Activated gamma-delta T cell (primary cell): ENCODE data around the gene LGR6.

ENCODE experiments used
- DNase-seq: peaks from one replicate; lab custom pipeline; 2025; lab: John Stamatoyannopoulos, UW

The LGR6 gene

GRCh38 chr1:202289009-202289408, 95.4 kb downstream of the LGR6 start:
- no peak for DNase-seq

DNA sequence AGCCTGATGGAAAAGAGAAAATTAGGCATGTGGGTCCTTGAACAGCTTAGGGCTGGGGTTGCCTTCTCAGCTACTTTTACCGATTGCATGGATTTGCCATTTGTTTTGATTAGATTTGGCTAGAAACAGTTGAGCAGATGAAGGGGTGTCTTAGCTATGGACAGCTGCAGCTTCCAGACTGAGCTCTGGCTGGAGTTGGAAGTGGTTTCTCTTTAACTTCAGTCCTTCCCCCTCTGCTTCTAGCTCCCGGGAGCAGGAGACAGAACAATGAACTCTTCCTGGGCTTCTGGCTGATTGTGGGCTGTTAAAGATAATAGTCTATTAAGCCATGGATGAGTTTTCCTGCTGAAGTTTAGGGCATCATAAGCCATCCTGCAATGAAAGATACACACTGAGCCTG, 97.4 kb downstream of the LGR6 start:
- no peak for DNase-seq

- no peak for DNase-seq
Measured at GRCh38 chr1:202291961-202292712, 98.5 kb downstream of the LGR6 start.

DNA sequence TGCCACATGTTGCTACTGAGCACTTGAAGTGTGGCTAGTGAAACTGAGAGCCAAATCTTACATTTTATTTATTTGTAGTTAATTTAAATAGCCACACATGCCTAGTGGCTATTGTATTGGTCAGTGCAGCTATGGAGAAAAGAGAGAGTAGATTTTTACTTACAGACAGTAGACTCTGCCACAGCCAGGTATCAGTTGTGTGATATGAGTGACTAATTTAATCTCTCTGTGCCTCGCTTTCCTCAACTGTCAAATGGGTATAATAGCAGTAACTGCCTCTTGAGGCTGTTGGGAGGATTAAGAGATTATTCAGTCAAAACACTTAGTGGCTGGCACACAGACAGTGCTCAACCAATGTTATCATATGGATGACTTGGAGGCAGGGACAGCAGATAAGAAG, 99.2 kb downstream of the LGR6 start:
- no peak for DNase-seq

GRCh38 chr1:202293569-202293968, 100.0 kb downstream of the LGR6 start:
- no peak for DNase-seq

DNA sequence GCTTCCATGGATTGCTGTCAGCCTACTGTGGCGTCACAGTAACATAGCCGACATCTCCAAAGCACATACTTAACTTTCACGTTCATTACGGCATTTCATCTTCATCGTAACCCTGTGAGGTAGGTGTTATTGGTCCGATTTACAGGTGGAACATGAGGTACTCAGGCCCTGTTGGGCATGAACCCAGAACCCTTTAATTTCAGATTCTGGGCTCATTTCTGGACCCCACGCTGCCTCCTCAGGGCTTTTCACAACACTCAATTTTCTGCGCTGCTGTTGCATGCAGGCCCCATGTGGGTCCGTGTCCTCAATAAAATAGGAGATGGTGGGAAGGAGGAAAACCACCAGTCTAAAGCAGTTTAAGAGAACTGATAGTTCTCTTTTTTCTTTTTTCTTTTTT, 108.6 kb downstream of the LGR6 start:
- DNase-seq, result no peak

DNA sequence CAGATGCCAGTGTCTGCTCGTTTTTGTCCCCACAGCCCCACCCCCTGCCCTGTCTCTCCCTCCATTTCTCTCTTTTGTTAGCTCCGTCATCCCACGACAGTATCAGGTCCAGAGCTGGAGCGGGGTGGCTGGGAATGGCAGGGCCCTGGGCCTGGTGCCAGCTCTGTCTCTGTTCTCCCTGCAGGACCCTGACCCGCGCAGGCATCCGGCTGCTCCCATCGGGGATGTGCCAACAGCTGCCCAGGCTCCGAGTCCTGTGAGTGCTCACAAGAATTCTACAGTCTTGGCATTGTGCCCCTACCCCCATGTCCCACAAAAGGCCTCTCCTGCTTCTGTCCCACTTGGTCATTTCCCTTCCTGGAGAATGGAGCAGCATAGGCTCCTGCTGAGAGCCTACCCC, 110.8 kb downstream of the LGR6 start:
- DNase-seq, result no peak

DNA sequence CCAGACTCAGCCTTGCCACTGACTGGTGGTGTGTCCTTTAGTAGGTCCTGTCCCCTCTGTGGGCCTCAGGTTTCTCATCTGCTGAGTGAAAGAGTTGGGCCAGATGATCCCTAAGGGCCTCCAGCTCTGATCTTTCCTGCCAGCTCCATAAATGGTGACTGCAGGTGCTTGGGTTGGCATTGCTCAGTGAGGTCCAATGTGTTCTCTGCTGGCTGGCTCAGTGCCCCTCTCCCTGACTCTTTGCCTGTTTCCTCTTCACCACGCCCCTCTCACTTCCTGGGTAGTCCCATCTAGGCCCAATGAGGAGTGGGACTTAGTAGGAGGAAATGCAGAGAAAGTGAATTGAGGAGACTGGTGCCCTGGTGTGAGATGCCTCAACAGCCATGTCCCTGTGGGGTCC, 111.6 kb downstream of the LGR6 start:
- DNase-seq, result no peak

- no peak for DNase-seq
Measured at GRCh38 chr1:202306535-202307345, 113.1 kb downstream of the LGR6 start.

GRCh38 chr1:202310071-202310725, 116.6 kb downstream of the LGR6 start:
- DNase-seq, result no peak

DNA sequence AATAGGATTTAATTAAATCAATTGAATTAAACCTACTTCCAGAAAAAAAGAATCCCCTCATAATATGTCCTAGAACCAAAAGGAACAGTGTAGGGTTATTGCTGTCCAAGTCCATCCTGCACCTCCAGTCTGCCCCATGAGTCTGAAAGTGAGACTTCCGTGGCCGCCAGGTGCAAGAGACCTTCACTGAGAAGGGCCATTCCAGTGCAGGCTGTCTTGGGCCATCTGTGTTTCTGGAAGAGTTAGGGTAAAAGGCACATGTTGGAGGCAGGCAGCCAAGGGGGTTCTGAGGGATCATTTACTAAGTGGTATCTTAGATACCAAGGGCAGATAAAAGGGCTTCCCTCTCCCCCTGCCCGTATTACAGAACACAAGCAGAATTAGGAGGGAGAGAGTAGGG, 117.1 kb downstream of the LGR6 start:
- DNase-seq, result no peak

DNA sequence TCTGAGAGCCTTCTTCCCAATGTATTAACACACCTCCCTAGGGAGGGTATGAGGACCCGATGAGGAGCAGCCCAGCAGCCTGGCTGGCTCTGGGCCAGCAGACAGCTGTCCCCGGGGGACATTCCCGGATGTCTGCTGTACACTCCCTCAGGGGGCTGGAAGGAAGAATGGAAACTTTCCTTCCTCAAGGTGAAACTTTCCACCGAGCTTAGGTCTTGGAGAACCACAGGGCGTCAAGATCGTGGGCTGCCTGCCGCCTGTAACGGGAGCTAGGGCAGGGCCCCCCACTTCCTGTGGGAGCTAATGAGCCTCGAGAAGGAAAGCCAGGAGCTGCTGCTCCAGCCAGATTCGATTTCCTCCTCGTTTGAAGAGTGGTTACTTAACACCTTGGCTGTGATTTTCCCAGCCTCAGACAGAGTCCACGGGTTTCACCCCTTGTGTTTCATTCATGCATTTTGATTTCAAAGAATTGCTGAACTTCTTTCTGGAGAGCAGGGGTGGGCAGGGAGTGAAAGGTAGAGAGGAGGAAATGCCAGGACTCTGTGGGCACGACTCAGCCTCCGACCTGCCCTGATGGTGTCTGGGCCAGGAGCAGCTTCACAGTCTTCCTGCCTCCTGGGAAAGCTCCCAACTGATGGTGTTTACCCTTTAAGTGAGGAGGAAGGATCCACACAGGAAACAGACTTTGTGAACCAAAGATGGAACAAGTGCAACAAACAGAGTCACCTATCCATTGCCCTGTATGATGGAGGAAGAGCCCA, 118.5 kb downstream of the LGR6 start:
- no peak for DNase-seq

DNA sequence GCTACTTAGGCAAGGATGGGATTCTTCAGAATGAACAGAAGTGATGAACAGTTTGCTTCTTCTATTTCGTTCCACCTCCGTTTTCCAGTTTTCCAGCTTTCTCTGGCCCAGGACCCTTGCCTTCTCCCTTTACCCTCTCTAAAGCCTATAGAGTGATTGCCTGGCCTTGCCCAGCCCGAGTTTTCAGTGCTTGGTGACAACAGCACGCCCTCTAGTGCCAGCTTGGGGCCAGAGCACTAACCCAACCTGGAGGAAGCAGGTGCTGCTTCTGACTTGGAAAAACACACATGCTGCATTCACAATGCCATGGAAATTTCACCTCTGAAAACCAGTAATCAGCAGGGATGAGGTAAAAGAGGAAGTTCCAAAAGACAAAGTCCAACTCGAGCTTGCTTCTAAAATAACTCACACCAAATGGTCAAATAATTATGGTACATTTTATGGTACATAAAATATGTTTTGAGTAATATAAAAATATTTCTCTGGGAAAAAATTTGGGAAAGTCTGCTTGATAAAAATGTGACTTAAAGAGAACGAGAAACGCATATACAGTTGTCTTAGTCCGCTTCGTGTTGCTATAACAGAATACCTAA, 122.1 kb downstream of the LGR6 start:
- no peak for DNase-seq

DNA sequence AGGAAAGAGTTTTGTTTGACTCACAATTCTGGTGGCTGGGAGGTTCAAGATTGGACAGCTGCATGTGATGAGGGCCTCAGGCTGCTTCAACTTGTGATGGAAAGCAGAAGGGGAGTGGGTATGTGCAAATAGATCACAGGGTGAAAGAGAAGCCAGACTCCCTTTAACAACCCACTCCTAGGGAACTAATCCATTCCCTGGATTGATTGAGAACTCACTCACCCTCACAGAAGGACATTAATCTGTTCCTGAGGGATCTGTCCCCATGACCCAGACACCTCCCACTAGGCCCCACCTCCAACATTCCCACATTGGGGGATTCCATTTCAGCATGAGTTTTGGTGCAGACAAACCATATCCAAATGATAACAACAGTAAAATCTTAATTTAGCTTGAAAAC, 122.6 kb downstream of the LGR6 start:
- no peak for DNase-seq

DNA sequence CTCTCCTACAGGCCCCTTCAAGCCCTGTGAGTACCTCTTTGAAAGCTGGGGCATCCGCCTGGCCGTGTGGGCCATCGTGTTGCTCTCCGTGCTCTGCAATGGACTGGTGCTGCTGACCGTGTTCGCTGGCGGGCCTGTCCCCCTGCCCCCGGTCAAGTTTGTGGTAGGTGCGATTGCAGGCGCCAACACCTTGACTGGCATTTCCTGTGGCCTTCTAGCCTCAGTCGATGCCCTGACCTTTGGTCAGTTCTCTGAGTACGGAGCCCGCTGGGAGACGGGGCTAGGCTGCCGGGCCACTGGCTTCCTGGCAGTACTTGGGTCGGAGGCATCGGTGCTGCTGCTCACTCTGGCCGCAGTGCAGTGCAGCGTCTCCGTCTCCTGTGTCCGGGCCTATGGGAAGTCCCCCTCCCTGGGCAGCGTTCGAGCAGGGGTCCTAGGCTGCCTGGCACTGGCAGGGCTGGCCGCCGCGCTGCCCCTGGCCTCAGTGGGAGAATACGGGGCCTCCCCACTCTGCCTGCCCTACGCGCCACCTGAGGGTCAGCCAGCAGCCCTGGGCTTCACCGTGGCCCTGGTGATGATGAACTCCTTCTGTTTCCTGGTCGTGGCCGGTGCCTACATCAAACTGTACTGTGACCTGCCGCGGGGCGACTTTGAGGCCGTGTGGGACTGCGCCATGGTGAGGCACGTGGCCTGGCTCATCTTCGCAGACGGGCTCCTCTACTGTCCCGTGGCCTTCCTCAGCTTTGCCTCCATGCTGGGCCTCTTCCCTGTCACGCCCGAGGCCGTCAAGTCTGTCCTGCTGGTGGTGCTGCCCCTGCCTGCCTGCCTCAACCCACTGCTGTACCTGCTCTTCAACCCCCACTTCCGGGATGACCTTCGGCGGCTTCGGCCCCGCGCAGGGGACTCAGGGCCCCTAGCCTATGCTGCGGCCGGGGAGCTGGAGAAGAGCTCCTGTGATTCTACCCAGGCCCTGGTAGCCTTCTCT, 124.6 kb downstream of the LGR6 start:
- no peak for DNase-seq

GRCh38 chr1:202319381-202320080, 125.9 kb downstream of the LGR6 start:
- no peak for DNase-seq

GRCh38 chr1:202320081-202320405, 126.4 kb downstream of the LGR6 start:
- DNase-seq, result no peak

DNA sequence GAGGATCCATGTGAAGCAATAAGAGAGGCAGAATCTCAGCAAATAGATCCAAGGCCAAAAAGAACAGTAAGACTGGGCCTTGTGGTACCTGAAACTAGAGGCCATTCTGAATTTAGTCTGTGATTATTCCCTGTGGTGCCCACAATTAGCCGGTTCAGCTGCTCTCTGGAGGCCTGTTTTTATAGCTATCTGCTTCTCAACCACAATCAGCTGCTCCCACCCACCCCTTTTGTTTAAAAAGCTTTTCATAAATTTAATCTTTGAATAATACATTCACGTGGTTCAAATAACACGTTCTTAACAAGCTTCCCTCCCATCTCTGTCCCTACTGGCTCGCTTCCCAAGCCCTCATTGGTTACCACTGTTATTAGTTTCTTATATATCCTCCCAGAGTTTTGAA, 130.1 kb downstream of the LGR6 start:
- DNase-seq, result no peak

DNA sequence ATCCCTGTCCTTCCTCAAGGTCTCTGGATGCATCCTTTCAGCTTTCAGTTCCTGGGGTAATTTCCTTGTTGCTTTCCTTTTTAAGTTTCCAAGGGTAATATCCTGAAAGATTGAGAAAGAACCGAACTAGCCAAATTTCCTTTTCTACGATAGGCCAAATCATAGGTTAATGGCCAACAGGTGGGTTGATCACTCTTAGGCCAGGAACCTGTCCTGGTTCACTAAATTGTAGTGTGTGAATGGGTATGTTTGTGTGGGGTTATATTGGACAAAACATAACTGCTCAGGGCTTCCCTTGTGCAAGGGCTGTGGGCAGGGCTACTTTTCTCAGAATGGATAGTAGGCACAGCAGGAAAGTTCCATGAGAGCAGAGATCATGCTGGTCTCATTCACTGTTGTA, 131.0 kb downstream of the LGR6 start:
- no peak for DNase-seq

- DNase-seq, result no peak
Measured at GRCh38 chr1:202329891-202330290, 136.3 kb downstream of the LGR6 start.
